ENCODE results near the gene CMKLR1.

Gene CMKLR1

DNA sequence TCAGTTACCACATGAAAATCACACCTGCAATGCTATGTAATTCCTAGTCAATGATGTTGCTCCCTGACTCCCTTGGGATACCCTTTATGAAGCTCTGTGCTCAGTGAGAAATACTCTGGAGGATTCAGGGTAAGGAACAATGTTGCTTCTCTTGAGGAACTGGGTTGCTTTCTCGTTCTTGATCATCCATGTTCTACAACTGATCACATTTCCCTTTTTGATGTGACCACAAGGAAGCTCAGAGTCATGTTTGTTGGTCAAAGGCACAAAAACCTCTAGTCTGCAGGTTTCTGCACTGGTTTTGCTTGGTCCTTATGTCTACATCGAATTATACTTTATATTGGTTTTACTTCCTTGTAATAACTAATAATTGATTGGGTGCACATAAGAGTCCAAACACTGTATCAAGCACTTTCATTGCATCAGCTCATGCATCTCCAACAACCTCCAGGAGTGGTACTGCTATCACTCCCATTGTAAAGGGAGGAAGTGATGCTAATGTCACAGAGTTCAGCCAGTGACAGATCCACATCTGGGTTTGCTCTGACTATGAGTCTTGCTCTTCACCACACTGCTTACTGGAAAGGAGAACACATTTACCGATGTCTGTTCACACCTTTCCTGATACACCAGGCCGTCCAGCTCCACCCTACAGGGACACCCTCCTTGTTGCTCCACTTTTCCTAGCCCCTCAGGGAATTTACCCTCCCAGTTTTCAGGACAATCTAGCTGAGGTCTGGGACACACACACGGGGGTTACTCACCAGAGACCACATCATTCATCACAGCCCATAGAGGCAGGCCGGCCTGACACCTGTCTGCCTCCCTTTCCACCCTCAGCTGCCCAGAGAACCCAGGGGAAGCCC lies 41.0 kb downstream of the CMKLR1 start:
- no peak for DNase-seq

DNA sequence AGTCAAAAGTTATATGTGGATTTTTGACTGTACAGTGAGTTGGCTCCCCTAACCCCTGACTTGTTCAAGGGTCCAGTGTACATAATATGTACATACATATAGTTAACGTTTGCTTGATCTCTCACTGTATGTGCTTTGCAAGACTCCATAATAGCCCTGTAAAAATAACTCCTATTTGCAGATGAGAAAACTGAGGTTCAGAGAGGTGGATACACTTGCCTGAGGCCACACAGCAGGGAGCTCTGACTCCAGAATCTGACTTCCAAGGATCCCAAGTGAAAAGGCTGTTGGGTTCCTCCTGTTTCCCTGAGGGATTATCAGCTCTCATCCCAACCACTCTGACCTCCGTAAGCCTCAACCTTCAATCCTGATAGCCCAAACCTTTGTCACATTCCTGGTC lies 41.7 kb downstream of the CMKLR1 start:
- DNase-seq: no peak

DNA sequence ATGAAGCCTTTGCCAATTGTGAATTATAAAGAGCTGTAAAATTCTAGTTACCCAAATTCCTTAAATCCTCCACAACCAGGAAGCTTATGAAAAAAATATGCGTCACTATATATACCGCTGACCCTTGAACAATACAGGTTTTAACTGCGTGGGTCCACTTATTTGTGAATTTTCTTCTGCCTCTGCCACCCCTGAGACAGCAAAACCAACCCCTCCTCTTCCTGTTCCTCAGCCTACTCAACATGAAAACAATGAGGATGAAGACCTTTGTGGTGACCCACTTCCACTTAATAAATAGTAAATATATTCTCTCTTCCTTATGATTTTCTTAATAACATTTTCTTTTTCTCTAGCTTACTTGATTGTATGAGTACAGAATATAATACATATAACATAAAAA lies 42.2 kb downstream of the CMKLR1 start:
- no peak for DNase-seq

DNA sequence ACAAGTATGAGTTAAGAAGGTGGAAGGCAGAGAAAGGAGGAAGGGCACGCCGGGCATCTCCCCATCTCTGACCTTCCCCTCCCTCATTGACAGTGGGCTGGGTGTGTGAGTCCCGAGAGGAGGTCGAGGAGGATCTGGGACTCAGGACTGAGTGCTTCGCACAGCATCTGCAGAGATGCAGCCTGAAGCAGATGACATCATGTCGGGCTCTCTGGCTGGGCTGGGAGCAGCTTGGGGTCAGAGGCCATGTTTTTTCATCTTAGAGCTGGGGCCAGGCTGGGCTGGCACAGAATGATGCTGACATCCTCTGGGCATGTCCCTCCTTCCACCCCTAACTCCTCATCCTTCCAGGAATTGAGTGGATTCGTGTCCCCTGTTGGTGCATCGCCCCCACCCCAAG lies 43.5 kb downstream of the CMKLR1 start:
- DNase-seq: no peak

DNA sequence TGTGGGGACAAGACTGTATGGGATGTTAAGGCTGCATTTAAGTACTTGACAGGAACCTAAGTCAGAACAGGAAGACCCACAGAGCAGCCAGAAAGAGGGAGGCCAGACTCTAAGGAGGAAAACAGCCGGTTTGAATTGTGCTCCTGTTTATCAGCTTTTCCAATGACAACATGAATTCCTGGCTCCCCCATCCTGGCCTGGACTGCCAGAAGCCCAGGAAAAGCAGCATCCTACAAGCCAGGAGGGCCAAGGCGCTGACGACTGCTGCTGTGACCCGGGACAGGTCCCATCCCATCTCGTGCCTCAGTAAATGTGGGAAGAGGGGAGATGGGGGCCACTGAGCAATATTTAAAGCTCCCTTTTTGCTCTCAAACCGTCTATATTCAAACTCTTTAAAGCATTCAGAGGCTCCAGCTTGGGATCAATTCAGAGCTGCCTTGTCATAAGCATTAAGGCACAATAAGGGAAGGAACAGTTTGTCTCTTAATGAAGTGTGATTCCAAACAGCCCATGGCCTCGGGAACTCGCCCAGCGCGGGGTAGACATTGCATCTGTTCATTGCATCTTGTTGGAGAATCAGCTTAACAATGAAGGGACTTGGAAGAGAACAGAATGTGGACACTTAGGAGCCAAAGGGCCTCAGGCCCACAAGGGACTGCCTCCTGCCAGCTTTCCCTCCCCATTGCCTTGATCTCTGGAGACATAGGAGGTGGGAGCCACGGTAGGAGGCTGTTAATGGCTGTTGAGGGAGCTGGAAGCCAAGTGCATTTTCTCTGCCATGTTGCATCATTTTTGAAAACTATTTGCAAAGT lies 49.6 kb downstream of the CMKLR1 start:
- DNase-seq: no peak

DNA sequence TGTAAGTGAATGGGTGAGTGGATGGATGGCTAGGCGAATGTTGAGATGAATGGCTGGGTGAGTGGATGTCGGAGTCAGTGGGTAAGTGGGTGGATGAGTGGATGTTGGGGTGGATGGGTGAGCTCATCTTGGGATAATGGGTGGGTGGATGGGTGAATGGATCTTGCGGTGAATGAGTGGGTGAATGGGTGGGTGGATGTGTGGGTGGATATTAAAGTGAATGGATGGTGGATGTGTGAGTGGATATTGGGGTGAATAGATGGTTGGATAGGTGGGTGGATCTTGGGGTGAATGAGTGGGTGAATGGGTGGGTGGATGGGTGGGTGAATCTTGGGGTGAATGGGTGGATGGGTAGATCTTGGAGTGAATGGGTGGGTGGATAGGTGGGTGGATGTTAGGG lies 51.9 kb downstream of the CMKLR1 start:
- DNase-seq: no peak

DNA sequence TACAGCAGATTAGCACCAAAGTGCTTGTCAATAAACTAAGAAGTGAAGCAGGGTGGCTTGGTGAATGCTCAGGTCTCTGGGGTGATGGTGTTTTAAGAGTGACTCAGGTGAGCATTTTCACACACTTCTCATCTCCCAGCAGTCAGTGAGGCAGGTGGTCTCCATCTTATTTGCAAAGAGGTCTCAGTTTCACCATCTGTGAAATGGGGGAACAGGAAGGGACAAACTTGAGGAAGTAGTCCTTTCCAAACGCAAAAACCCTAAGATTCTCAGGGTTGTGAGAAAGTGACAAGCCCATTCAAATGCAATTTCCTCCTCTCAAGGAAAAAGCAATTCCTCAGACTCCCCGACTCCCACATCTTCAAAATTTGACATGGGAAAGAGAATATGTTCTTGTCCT lies 54.1 kb downstream of the CMKLR1 start:
- DNase-seq: no peak

DNA sequence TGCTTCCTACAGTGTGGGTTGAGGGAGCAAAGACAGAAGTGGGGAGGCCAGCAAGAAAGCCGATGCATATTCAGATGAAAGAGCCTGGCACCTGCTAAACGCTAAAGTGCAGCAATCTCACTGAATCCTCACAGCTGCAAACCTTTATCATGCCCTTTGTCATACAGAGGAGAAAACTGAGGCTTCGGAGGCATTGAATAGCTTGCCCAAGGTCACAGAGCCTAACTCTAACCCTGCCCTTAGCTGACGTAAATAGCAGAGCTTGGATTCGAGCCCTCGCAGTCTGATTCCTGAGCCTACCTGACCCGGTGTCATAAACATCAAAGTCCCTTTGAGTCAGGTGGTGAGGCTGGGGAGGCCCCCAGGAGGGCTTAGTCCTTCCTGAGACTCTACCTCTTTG lies 54.9 kb downstream of the CMKLR1 start:
- no peak for DNase-seq

DNA sequence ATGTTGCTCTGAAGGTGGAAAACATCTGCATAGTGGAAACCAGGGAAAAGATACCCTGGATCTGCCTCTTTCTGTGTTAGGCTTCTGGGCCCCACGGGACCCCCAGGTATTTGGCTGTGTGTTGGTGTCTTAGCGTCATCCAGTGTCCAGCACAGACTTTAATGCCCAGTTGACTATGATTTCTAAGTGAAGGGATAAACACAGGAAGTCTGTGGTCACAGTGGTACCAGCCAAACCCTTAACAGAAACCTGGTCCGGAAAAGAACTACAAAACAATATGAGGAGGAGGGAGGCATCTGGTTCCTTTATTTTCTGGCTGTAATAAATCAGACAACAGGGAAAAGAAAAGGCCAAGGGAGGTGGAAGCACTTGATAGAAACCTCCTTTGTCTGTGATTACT lies 56.4 kb downstream of the CMKLR1 start:
- DNase-seq: no peak

DNA sequence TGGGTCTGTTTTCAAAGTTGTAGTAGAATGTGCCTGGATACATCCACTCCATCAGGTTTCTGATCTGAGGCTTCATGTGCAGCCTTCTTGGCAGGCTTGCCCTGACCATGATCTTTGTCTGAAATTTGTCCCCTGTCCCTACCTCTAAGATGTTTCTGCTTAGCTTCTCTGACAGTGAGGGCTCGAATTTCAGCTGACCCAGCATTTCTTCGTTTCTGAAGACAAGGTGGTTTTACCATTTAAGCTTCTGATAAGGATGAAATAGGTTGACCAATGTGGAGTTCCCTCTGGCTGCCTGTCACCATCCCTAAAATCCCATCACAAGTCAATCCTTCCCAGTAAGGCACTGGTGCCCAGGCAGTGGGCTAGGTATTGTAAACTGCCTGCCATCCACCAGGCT lies 57.0 kb downstream of the CMKLR1 start:
- no peak for DNase-seq

DNA sequence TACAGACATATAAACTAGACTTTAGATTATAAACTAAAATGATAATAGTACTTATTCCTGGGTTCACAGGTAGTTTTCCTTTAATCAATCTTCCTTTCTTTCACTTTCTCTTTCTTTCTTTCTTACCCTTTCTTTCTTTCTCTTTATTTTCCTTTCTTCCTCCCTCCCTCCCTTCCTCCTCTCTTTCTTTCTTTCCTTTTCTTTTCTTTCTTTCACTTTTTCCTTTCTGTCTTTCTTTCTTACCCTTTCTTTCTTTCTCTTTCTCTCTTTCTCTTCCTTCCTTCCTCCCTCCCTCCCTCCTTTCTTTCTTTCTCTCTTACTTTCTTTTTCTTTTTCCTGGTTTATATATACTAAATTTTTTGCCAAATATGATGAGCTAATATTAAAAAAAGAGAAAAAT lies 61.5 kb downstream of the CMKLR1 start:
- no peak for DNase-seq

DNA sequence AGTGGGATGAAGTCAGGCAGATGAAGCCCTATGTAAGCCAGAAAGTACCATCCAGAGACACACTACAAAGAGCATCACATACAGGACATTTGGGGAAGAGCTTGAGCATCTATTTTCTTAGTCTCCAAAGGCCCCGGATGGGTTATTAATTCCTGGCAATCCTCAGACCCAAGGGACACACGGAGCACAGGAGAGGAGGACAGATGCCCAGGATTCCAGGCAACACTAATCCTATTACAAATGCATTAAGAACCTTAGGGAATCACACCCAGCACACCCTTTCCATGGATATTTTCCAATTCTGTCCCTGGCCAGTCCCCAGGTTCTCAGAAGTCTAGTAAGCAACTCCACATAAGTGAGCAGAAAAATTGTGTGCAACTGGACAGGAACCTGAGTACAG lies 65.9 kb downstream of the CMKLR1 start:
- no peak for DNase-seq

DNA sequence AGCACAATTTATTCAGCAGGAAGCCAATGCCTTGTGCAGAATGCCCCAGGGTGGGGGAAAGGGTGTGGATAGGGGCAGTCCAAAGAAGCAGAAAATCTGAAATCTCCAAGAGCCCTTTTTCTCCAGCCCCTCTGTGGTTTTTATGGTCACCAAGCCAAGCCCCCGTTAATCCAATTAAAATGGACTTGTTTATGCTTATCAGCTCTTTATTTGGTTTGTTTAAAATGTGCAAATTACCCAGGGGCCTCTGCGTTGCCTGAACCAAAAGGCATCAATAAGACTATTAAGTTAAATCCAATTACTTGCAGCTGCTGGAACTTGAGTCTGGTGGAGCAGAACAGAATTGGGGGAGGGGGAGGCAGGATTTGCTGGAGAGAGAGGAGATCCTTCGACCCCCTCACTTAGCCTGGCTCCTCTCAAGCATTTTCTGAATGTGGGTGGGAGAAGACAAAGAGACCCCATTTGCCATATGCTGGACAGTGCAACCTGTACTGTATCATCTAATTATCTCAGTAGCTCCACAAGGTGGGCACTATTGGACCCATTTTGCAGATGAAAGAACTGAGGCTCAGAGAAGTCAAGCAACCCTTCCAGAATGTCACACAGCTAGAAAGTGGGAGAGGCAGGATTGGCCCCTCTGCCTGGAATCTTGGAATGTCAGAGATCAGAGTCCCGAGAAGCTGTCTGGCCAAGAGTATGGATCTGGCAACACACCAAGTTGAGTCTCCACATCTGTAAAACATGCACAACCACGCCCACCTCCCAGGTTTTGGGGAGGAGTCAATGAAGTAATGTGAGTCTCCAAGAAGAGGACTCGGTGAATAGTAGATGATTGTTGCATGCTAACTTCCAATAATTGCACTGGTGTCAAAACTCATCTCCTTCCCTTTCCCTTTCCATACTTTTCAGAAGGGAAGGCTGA lies 66.9 kb downstream of the CMKLR1 start:
- DNase-seq: no peak

DNA sequence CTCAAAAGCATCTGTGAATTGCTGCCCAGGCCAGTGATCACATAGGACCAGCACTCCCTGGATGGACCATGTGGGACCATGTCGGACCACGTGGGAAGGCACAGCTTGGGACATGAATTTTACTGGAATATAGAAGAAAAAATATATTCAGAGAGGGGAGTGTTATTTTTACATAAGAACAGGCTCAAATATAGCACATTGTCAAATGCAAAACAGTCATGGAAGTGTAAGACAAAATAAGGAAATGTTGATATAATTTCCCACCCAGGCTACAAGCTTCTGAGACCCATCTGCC lies 68.3 kb downstream of the CMKLR1 start:
- DNase-seq: no peak

DNA sequence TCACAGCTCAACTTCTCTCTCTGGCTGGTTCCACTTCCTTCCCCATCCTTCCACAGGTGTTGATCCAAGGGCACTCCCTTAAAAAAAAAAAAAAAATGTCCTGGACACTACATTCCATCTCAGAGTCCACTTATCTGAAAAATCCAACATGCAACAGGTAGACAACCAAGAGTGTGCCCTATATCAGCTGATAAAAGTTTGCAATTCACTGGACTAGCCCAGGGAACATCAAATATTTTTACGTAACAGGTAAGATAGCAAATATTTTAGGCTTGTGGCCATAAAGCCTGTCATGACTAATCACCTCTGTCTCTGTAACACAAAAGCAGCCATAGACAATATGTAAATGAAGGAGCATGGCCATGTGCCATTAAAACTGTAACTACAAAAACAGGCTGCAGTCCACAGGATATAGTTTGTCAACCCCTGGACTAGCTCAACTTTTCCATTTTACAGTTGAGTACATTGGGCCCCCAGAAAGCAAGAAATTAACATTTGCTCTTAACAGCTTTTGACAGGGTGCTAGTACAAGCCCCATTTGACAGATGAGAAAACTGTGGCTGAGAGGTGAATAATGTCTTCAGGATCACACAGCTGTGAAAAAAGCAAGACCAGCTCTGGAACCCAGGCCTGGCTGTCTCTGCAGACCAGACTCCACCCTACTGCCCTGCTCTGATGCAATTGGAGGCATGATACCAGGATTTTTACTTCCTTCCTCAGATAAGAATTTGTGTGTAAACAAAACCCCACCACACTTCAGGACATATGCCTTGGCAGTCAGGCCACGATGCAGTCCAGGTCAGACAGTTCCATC lies 68.9 kb downstream of the CMKLR1 start:
- DNase-seq: no peak

DNA sequence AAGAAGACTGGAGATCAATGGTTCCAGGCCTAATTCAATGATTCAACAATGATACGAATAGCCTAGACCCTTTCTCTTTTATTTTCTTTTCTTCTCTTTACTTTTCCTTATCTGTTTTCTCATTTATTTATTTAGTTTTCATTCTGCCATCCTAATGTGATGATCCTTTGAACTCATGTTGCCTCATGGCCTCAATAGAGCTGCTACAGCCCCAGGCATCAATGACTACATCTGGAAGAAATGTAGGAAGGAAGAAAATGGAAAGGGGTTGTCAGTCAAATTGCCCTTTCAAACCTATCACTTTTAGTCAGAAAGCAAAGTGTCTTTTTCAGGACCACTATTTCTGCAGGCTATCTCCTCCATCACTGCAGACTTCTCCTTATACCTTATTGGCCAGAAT lies 69.9 kb downstream of the CMKLR1 start:
- no peak for DNase-seq

DNA sequence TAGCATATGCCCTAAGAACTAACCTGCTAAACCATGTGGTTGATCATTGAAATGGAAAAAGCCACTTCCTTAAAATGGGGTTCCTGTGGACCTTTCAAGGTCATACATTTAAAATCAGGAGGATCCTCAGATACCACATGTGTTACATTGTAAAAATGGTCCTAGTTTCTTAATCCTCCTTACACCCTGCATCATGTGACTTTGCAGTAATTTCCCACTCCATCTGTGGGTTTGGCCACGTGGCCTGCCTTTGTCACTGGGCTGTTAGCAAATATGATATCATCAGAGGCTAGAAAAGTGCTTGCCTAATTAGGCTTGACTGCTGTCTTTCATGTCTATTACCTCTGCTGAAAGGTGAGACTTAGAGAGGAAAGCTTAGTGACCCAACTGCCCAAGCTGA lies 70.7 kb downstream of the CMKLR1 start:
- DNase-seq: peak in 1 of 2 donors; percentile 34

DNA sequence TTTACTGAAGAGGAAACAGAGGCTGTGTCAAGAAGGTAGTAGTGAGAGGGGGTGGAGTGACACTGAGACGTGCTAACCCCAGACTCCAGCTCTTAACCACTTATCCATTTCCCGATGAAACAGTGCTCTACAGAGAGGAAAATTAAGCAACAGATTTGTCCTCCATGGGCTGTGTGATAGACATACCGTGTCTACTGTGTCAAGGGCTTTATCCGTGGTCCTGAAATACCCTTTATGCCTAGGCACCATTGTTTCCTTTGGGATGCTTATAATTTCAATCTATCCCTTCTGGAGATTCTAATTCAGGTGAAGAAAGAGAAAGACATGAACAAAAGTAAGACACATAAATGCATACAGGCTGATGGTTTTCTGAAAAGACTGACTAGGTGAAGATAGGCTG lies 71.7 kb downstream of the CMKLR1 start:
- no peak for DNase-seq

DNA sequence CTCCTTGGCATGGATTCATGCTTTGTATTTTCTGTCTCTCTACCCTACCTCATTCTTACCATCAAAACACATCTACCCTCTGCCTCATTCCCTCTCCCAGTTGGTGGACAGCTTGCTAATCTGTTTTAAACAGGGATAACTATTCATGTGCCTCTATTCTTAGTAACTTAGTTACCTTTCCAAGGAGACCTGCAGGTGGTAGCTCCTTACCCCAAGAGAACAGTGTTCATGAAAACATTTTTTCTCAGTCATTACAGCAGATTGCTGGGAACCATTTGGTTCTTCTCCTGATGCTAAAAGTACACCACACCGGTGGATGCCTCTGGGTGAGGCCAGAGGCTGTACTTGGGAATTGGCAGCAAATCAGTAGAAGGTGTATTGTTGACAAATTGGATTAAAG lies 73.0 kb downstream of the CMKLR1 start:
- no peak for DNase-seq

DNA sequence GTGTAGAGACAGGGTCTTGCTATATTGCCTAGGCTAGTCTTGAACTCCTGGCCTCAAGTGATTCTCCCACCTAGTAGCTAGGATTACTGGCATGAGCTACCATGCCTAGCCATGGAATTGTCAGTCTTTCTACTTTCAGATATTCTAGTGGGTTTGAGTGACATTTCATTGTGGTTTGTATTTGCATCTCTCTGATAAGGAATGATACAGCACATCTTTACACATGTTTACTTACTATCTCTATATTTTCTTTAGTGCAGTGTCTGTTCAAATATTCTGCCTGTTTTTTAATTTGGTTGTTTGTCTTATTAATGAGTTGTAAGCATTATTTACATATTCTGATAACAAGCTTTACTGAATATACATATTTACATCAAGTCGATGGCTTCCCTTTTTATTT lies 73.6 kb downstream of the CMKLR1 start:
- DNase-seq: no peak

DNA sequence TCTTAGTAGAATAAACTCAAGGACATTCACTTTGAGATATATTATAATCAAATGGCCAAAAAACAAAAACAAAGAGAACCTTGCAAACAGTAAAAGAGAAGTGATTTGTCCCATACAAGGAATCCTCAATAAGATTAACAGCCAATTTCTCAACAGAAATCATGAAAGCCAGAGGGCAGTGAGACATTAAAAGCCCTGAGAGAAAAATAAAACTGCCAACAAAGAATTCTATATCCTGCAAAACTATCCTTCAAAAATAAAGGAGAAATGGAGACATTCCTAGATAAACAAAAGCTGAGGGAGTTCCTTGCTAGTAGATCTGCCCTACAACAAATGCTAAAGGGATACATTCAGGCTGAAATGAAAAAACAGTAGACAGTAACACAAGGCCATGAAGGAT lies 78.1 kb downstream of the CMKLR1 start:
- DNase-seq: no peak

DNA sequence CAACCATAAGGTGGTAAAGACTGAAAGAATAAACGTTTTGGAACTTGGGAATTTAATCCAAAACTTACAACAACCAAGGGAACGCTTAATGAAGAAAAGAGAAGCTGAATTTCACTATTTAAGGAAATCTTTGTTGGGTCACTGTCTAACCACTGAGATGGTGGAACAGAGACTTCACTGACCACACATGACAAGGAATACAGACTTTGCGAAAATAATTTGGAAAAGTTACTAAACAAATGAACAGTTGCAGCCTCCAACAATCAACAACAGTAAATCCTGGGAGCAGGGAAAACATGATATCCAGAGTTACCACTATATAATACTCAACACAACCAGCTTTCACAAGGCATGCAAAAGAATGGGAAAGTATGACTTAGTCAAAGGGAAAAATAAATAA lies 79.1 kb downstream of the CMKLR1 start:
- no peak for DNase-seq
